GM19397 (cell line): ENCODE data around the gene MKLN1.
"Not testable (repeated sequence)": the region's sequence is repeated elsewhere in the genome, so short reads cannot be mapped to it uniquely, and the experiment has no call there.

ENCODE experiments used
- ATAC-seq: cut with Tn5 transposase; IDR thresholded peaks from one replicate; pipeline ENCODE4 v1.9.1; 2021; ENCODE audit warnings: mild to moderate bottlenecking, moderate library complexity; ENCODE audit not compliant: unreplicated experiment

Gene MKLN1

DNA sequence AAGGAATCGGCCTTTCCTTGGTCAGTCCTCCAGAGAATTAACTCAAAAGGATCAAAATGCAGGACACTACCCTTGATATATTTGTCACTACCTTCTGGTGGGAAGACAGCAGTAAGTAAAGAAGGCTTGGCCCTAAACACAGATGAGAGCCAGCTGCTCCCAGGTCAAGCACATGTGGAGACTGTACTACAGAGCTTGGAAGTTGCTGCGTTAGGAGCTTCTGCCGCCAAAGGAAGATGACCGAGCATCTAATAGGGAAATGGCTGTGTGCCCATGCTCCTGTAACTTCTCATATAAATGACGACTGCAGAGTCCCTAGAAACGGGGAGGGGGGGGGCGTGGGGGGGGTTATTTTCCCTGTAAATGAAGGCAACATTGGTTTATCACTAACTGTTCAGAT, 169.8 kb downstream of the MKLN1 start:
- ATAC-seq, result no peak

DNA sequence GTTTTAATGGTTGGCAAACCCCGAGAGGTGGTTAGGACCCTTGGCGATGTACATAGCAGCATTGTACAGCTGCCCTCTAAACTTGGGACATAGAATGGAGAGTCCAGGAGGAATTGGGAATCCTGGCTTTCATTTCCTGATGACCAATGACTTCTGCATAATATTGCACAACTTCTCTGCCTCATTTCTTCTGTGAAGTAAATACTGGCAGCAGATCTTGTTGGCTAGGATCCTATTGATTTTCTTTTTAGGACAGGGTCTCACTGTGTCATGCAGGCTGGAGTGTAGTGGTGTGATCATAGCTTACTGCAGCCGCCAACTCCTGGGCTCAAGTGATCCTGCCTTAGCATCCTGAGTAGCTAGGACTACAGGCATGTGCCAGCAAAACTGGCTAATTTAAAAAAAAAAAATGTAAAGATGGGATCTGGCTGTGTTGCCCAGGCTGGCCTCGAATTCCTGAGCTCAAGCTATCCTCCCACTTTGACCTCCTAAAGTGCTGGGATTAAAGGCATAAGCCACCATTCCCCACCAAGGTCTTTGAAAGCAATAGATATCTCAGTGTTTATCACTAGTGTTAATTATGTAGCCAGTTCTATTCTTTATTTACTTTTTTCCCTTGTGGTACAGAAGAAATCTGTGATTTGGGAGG, 170.7 kb downstream of the MKLN1 start:
- ATAC-seq, result no peak

DNA sequence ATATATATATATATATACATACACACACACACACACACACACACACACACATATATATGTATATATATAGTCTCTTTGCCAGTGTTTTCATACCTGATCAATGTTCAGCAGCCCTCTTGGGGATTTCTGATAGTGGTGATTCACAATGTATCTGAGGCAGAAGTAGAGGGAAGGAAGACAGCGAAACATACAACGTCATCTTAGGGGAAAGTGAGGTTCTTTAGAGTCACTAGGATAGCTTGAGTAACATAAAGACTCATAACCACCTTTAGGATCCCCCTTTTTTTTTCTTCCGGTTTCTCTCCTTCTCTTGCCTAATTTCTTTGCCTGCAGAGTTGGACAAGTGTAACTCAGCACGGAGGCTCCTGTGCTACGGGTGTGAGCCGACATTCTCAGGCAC, 172.1 kb downstream of the MKLN1 start:
- ATAC-seq, result no peak

DNA sequence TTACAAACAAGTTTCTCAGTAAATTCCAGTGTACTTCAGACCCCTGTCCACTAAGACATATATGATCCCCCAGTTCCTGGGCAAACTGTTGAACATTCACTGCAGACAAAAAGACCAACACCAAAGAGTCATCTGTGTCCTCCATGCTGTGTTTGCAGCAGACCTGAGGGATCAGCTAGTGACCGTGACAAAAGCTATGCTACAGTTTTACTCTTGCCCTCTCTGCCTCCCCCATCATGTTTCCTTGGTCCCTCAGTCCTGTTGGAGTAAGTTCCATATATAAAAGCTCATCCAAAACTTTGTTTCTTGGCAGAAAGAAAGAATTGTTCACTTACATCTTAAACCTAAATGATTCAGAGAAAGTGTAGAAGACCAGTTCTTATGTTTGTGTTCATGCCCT, 172.7 kb downstream of the MKLN1 start:
- ATAC-seq, result no peak

DNA sequence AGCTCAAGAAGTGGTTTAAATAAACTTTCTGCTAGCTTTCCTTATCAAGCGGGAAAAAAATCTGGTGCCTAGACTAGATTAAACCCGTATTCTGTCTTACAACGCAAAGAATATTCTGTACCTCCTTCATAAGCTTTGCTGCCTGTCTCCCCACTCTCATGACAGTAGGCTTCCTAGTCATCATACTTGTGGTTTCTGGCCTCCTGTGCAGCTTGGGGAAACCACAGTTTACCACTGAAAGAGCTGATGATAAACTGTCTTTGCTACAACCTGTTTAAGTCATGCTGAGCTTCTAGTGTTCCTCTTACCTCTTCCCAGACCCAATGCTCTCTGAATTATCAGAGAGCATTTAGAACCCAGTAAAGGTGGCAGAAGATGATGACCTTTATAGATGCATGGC, 173.7 kb downstream of the MKLN1 start:
- peak; percentile 83 for ATAC-seq

DNA sequence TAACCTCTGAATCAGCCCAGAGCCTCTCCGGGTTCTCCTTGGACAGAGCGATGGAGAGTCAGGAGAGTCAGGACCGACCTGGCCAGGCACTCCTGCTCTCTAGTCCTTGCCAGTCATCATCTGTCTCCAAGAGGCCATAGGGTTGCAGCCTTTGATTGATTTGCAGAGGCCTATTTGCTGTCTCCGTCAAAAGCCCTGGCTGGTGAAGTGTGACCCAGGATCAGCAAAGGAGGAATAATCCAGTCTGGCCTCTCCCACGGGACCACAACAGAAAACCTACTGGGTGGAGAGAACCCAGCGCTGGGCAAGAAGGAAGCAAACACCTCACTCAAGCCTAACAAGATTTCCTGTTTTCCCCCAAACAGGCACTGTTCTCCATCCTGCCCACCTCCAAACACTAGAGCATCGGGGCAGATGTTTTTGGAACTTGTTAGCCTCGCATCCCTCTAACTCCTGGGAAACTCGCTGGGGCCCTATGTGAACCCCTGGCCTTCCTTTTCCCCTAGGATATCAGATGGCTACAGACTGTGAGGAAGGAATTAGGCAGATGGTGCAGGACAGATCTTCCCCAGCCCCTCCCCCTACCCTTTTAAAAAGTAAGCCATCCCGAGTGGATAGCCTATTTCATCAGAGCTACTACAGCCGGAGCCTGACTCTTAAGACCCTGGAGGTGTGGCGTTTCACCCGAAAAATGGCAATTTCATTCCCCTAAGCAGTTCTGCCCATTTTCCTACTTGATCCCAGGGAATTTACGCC, 174.4 kb downstream of the MKLN1 start:
- no peak for ATAC-seq

DNA sequence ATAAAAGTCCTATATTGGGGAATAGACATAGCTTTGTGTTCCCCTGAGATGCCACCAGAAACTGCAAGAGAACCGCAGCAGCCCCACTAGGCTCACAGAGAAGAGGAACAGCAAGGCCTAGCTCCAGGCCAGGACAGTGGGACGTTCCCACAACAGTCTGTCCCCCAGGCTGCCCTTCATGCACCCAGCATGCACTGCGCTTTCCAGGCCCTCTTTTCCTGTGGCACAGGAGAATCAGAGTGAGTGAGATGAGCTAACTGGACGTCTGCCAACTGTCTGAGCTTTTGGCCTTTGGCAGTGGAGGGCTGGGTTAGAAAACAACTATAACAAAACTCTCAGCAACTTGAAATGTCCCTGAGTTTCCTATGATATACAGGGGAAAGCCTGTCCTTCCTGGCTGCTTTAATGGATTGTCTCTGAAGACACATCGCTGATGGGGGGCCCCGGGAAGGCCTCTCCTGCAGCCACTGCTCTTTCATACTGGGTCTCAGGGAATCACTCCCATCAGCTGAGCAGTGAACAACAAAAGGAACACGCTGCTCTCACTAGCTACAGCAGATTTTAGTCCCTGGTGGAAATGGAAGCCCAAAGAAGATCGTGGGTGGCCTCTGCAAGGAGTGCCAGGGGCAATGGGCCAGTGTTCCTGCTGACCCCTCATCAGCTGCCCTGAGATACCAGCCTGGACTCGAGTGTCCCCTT, 175.3 kb downstream of the MKLN1 start:
- ATAC-seq, result no peak

DNA sequence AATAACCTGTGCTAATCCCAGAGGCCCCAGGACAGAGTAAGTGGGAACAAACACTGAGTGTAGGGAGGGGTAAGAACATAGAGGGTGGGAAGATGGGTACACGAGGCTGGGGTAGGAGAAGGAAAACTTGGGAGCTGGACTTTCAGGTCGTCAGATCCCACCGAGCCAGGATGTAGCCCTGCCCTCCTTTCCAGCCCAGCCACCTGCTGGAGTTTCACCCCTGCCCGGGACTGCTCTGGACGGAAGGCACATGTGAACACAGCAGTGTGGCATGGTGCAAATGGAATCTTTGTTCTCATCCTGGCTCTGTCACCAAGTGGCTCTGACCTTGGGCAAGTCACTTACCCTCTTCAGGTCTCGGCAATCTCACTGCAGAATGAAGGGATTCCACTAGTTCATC, 176.0 kb downstream of the MKLN1 start:
- no peak for ATAC-seq

DNA sequence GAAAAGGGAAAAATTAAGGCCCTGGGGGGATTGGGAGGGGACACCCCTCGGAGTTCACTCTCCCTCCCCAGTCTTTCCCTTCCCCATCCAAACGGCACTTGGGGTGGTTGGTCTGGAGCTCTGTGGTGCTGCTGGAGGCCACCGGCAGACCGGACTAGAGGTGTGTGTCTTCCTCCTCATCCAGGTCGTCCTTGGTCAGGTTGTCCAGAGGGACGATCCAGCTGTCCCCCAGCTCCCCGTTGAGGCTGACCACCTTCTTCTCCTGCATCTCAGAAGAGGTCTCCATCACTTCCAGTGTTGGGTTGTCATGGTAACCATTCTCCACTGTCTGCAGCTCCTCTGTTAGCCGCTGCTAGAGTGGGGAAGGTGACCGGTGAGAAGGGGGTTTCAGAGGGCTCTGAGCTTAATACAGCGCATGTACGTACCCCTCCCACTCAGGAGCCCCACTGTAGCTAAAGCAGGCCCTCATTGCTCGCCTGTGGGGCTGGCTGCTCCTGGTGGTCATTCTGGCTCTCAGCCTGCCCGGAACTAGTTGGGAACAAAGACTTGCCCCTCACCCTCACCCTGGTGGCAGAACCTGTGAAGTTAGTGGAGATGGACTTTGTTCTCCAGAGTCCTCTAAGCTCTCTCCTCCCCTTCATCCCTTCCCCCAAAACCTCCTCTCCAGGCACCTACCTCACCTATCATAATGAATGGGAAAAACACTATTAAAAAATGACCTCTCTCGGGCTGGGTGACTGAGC, 176.7 kb downstream of the MKLN1 start:
- no peak for ATAC-seq

DNA sequence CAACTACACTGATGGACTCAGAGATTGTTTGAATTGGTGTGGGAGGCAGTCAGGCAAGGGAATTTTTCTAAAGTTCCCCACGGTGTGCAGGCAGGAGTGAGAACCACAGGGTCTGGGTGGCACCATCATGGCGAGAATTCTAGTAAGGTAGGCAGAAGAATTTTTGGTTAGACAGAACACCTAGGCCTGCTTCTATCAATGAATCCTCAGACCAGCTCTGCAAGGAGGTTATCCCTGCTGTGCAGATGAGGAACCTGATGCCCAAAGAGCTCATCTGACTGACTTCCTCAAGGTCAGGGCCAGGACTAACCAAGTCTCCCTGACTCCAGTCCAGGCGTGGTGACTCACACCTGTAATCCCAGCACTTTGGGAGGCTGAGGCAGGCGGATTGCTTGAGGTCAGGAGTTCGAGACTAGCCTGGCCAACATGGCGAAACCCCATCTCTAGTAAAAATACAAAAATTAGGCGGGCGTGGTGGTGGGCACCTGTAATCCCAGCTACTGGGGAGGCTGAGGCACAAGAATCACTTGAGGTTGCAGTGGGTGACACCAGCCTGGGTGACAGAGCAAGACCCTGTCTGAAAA, 177.5 kb downstream of the MKLN1 start:
- ATAC-seq, result not testable (repeated sequence)

DNA sequence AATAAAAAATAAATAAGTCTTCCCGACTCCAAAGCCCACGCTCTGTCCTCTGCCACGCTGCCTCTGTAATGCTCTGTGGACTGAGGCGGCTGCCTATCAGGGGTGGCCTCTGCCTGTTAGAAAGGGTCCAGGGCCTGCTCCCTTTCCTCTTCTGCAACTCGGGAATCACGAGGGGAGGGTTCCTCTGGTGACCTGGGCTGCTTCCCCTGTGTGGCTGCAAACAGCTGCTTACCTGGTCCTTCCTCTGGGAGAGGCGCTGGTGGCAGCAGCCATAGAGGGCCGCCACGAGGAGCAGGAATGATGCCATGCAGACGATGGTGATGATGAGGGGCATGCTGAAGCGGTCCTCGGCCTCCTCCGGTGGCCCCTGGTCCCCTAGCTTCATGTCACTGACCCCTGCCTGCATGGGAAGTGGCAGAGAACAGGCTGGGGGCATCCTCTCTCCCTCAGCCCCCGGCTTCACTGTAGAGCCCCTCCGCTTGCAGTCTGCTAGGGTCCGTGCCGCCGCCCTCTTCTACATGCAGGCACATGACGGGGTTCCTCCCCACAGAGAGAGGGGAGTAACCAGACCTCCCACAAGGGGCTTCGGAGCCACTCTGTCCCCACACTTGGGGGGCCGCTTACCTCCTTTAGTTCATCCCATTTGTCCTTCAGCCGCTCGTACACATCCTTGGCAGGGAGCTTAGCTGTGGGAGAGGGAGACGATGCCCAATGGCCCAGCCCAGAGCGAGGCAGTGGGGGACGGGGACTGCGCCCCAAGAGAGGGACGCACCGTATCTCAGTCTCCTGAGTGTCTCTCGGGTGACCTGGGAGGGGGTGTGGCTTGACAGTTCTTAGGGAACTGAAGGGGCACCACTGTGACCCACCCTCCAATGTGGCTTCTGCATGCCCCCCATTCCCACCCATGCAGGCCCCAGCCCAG, 178.2 kb downstream of the MKLN1 start:
- no peak for ATAC-seq

DNA sequence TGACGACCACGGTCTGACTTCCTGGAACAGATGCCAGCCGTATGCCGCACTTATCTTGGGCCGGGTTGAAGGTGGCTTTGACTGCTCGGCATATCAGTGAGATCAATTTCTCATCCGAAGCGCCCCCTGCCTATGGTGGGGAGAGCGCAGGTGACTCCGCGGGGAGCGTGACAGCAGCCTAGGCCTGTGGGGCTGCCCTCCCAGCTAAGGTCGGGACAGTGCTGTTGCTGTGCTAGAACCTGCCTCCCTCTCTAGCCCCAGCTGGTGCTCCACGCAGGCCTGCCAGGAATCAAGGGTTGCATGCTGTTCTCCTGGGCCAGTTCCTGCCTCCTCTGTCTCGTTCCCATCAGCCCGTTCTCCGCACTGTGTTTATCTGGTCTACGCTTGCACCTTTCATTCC, 178.9 kb downstream of the MKLN1 start:
- ATAC-seq, result no peak

DNA sequence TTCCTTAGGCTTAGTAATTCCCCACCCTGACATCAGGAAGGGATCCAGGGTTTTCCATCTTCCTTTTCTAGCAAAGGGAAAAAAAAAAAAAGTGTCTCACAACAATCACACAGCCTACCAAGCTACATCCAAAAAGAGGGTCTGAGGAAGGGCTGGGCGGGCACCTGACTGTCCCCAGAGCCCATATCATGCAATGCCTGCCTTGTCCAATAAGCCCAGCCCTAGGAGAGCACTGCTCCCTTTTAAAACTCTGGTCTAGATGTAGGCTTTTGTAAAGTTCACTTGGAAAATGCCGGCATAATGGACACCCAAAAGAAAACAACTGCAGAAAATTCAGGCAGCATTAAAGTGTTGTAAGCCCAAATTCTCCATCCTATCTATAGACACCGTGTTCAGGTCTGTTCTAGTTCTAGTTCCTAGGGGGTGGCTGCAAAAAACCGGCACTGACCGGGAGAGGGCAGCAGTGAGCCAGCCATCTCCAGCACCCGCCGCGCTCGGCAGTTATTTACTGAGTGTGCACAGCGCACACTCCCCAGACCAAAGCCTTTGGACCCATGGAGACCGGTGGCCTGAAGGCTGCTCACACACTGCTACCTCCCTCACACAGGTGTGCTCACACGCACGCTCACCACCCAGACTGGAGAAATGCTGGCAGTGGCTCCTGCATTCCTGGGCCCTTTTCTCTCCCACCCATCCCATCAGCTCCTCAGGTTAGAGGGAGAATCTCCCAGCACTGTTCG, 180.1 kb downstream of the MKLN1 start:
- peak; percentile 81 for ATAC-seq

DNA sequence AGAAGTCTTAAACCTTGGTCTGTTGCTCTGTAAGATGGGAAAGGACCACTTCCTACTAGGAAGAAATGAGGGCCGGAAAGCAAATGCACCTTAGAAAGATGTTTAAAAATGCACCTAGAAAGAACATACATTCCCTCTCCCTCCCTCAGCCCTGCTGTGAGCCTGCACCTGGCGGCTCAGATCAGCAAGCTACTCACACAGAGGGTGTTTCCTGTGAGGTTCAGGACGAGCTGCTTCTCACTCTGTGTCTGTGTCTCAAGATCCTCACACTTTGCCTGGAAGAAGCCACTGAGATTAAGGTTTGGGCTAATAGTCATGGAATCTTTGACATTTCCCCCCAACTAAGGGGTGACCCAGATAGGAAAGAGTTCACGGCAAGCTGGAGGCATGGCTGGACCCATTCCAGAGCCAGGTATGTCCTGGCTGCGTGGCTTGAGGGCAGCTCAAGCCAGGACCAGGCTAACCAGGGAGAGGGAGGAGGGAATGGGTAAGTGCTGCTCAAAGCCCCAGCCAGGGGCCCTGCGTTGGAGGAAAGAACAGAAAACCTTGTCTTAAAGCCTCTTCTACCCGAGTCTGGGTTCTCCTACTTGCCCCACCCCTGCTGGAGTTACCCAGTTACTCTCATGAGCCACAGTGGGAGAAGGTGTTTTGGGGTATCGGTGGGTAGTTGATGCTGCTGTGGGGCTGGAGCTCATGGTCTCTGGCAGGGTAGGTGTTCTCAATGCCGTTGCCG, 181.2 kb downstream of the MKLN1 start:
- ATAC-seq, result no peak

DNA sequence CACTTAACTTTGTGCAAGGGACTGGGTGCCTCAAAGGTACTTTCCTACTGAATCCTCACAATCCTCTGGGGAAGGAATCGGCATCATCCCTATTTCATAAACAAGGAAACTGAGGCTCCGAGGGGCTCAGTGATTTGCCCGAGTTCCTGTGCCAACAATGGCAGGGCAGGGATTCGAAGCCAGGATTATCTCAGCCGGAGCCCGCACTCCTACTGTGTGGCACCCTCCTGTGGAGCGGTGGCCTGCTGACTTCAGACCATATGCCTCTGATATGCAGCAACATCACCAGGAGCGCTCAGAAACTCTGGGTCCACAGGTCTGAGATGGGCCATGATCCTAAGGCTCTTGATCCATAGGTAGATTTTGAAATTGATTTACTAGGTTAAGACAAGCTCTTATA, 182.1 kb downstream of the MKLN1 start:
- no peak for ATAC-seq

DNA sequence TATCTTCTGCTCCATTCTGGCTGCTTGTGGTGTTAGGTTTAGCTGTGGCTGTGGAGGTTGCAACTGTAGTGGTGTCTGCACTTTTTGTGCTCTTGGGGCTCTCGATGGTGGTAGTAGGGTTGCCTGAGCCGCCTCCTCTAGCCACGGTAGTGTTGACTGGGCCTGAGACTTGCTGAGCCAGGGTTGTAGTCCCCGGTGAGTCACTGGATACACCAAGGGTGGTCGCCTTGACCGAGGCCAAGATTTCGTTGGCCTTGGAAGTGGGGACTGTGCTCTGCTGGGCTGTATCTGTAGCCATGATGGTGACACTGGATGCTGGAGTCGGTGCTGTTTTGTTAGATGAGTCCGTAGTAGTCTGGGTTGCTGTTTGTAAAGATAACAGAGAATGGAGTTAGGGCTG, 183.4 kb downstream of the MKLN1 start:
- ATAC-seq, result no peak

DNA sequence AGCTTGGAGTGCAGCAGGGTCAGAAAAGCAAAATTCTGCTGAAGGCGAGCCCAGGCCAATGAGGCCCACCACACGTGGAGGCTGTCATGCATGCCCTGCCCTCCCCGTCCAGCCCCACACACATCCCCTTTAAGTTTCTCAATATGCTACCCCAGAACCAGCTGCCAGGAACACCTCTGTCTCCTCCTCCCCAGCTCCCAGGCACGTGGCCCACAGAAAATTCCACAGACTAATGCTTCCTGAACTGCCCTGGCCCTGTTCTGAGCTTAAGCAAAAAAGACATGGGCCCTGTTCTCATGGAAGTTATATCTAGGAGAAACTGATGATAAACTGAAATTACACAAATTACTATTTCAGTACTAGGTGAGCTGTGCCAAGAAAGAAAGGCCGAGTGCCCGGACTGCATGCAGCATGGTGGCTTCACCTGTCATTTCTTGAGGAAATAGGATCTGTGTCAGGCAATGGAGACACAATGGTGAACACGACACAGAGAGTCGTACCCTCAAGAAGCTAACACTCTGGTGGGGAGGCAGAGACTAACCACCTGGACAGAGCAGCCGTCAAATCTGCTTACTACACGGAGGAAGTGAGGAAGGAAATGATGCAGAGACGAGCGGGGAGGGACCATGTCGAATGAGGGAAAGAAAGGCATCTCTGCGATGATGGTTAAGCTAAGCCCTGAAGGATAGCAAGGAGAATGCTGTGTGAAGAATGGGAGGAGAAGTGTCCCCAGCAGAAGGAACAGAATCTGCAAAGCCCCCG, 184.3 kb downstream of the MKLN1 start:
- ATAC-seq, result no peak
